Transverse colon (tissue), 3 donors: ENCODE measurements around the gene NRXN2.

Experiments used
- CTCF ChIP-seq, 5 experiments: fragments of 200-600 bp in 3 of 5; fragments of 450-650 bp in 2 of 5; sonication (generic) in 3 of 5; IDR thresholded peaks; 1 replicate in 2 of 5; 2 replicates in 3 of 5; pipeline ENCODE4 v1.5.1; 2016 to 2017; ENCODE audit warnings: antibody characterized with exemption in 5 of 5, inconsistent platforms in 3 of 5, mild to moderate bottlenecking in 2 of 5, moderate library complexity in 1 of 5
- POLR2A ChIP-seq: fragments of 450-650 bp; IDR thresholded peaks from one replicate; pipeline ENCODE4 v1.6.1; 2016; ENCODE audit warnings: antibody characterized with exemption, mild to moderate bottlenecking, moderate library complexity

GRCh38 chr11:64605656-64606585, 117.1 kb downstream of the NRXN2 start:
- TF ChIP-seq POLR2A (no peak), CTCF (IDR thresholded peaks at IDR 0.05) (no peak)
